DMS153 treated with DMSO at 0.1 percent for 48 hours (cell line): ENCODE data around the gene MAGEA10.
"Not testable (repeated sequence)": the region's sequence is repeated elsewhere in the genome, so short reads cannot be mapped to it uniquely, and the experiment has no call there.

ENCODE experiments used
- DNase-seq: peaks from one replicate; lab custom pipeline; 2025; ENCODE audit not compliant: unreplicated experiment; lab: John Stamatoyannopoulos, UW

Gene MAGEA10

GRCh38 chrX:152138388-152138784 lies at the start of gene MAGEA10:
Gene MAGEA10 (minus strand): TSS chrX:152138577. CDS start chrX:152135620, 2,957 bp downstream.
- no peak for DNase-seq

DNA sequence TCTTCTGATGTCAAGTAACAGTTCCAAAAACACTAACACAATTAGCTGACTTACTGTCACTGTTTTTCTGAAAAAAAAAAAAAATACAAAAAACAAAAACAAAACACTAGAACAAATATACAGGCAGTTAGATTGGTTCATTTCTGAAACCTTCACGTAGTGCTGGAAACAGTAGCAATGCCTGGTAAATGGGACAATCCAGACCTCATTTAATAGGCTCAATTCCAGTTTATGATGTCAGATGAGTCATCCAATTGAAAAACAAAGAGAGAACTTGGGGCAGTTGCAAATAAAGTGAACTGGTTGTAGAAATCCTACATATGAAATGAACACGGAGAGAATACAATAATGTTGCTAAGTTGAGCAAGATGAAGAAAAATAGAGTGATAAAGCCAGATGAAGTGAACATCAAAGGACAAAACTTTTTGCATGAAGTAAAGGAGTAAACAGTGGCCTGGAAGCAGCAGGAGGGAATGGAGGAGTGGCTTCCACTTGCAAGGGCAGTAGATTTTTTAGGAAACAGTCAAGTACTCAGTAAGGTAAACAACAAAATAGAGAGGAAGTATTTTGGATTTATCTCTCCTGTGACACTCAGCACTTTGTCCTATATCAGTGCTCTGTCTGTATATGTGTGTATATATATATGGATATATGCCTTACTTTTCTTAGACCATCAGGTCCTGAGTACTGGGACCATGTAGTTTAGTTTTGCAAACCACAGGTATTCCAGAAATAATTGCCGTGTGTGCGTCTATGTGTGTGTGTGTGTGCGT lies 39.3 kb upstream of the MAGEA10 start:
- DNase-seq, result no peak

DNA sequence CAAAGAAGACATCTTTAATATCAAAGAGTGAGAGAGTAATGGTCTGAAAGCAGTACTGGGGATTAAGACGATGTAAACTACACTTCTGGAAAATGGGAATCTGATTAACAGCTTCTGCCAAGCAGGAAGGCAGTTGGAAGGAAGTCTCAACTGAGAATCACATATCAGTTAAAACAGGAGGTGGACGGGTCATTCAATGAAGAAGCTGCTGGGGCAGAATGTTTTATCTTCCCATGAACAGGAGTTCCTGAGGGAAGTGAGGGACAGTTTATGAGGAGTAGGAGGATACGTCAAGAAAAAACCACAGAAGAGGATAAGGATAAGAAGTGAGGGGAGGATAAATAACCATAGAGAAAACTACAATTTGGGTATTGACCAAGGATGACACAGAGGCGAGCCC lies 38.7 kb upstream of the MAGEA10 start:
- no peak for DNase-seq

- not testable (repeated sequence) for DNase-seq
Observed at GRCh38 chrX:152175892-152176291, 37.5 kb upstream of the MAGEA10 start.

DNA sequence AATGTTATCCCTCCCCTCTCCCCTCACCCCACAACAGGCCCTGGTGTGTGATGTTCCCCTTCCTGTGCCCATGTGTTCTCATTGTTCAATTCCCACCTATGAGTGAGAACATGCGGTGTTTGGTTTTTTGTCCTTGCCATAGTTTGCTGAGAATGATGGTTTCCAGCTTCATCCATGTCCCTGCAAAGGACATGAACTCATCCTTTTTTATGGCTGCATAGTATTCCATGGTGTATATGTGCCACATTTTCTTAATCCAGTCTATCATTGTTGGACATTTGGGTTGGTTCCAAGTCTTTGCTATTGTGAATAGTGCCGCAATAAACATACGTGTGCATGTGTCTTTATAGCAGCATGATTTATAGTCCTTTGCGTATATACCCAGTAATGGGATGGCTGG lies 35.5 kb upstream of the MAGEA10 start:
- DNase-seq, result not testable (repeated sequence)

DNA sequence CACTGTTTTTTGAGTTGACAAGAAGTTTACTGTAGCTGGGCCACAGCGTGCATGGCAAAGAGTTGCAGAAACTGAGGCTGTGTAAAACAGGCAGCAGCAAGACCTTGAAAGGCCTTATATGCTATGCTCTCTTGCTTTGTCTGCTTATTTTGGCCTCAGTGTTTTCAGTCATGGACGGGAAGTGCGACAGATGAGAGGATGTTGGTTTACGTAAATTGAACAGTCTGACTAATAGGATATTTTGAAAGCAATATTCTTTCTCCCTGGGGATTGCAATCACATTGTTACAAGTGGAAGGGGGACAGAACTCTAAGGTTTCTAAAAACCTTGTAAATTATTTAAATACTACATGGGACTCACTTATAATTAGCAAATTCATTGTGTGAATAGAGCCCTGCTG lies 32.2 kb upstream of the MAGEA10 start:
- DNase-seq, result no peak

- no peak for DNase-seq
Observed at GRCh38 chrX:152165033-152165743, 26.8 kb upstream of the MAGEA10 start.

DNA sequence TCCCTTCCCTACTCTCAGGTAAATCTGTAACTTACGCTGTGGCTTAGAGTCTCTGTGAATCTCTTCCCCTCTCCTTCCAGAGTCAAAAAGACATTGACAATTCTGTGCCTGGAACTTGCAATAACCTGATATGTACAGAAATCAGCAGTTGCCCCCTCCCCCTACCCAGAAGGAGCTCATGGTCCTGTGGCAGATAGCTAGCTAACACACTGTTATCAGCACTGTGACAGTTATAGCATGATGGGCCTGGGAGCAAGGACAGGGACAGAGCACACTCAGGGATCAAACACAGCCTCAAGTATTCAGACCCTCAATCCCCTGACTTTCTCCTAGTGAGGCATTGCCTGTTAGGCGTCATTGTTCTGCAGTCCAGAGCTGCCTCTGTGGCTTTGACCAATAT lies 18.7 kb upstream of the MAGEA10 start:
- DNase-seq, result no peak

- no peak for DNase-seq
Observed at GRCh38 chrX:152155766-152156310, 17.5 kb upstream of the MAGEA10 start.

DNA sequence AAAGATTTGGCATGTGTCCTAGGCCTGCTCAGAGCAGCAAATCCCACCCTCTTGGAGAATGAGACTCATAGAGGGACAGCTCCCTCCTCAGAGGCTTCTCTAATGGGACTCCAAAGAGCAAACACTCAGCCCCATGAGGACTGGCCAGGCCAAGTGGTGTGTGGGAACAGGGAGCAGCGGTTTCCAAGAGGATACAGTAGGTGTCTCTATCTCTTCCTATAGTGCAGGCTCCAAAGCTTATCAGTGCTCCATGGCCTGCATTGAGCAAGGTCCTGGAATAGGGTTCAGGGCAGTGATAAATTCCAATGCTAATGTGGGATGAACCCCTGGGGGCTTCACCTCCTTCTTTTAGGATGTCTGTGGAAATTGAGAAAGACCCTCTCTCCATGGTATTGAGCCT lies 15.7 kb upstream of the MAGEA10 start:
- no peak for DNase-seq

DNA sequence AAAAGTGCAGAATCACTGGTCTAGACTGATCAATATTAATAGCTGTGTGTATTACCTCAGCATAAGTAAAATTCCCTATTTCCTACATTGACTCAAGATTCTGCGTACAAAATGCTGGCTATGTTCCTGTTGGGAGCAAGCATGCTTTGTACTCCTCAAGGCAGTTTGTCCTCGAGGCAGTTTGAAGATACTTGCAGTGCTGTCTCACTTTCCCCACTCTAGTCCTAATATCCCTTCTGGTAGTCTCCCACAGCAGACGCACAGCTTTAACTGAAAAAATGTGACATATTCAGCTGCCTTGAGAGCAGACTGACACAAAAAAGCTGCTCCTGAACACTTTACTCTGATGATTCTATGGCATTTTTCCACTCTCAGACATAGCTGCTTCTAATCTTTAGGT lies 12.9 kb upstream of the MAGEA10 start:
- no peak for DNase-seq

DNA sequence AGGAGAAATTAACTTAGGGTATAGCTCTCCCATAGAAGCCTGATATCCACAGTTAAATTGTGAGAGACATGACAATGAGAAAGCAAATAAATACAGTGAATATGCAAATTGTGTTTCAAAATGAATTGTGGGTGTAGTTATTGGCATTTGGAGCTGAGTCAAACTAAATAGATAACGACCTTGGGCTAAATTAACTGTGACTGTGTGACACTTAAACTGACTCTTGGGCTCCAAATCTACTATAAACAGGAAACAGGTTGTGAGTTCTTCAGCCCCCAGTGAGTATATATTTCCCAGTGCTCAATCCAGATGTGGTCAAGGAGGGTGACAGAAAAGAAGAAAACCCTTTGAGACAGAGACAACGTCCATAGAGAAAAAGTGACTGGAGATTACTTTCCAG lies 11.3 kb upstream of the MAGEA10 start:
- no peak for DNase-seq

DNA sequence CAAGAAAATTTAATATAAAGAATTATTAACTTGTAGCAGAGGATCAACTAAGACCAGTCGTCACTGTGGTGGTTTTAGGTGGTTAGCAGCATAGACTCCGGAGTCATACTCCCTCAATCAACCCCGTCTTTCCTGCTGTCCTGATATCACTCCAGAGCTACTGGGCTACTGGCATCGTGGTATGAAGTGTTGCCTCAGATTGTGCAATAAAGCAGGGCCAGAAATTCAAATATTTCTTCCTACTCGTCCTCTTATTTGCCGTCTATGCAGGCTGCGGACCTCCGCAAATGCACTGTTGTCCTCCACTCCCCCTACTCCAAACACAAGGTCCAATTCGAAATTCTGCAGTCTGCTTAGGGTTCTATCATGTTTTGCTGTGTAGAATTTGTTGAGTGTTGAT lies 1.2 kb upstream of the MAGEA10 start:
- no peak for DNase-seq

DNA sequence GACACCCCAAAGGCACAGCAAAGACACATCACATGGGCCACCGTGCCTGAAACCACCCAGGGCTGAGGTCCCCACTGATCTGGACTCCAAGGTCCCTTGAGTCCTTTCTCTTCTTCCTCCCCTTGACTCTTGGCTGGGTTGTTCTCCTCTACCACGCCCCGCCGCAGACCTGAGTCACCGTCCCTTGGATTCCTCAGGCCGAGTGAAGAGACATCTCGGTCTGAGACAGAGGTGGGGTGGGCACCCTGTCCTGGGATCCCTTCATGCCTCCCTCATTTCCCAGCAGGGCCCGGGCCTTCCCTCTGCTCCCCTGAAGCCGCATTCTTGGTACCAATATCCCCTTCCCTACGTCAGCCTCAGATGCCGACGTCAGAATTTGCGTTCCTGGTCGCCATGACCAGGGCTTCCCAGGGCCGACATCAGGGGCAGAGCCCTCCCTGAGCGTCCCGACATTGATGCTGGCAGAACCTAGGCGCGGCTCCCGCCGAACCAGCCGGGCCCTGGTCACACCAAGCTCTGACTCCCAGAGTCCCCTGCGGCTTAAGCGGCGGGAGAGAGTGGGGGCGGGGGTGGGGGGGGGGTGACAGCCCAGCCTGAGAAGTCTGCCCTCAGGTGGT lies 498 bp downstream of the MAGEA10 start:
- no peak for DNase-seq

GRCh38 chrX:152136312-152136711 lies 2.1 kb downstream of the MAGEA10 start:
- DNase-seq, result no peak

DNA sequence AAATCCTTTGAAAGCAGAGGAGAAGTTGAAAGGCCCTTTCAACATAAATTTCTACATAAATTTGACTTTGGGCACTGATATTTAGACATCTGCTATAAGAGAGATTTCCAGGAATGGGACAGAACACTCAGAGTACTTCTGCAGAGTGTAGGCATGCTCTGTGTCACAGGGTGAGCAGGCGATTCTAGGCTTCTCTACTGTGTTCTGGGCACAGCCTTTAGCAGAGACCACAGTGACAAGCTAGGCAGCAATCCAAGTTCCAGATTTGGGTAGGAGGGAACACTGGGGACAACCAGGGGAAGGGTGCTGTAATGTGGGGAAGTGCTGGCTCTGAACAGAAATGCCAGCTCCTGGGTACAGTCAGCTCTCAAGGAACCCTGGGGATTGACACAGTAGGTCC lies 6.9 kb downstream of the MAGEA10 start:
- no peak for DNase-seq

- not testable (repeated sequence) for DNase-seq
Observed at GRCh38 chrX:152129069-152129844, 9.1 kb downstream of the MAGEA10 start.

GRCh38 chrX:152117305-152117704 lies 21.1 kb downstream of the MAGEA10 start:
- no peak for DNase-seq

GRCh38 chrX:152108527-152108926 lies 29.9 kb downstream of the MAGEA10 start:
- DNase-seq, result no peak

DNA sequence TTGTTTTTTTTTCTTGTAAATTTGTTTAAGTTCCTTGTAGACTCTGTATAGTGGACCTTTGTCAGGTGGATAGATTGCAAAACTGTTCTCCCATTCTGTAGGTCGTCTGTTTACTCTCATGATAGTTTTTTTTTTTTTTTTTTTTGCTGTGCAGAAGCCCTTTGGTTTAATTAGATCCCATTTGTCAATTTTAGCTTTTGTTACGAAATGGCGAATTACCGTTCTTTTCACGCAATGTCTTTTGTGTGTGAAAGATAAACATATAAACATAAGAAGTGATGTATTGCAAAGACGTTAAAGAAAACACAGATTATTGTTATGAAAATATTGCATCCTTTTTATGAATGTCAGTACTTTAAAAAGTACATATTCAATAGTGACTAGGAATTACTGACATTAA lies 34.5 kb downstream of the MAGEA10 start:
- no peak for DNase-seq

- no peak for DNase-seq
Observed at GRCh38 chrX:152086141-152086540, 52.2 kb downstream of the MAGEA10 start.
